CD14-positive monocyte (primary cell): ENCODE data around the gene ANKRD12. TPM values are rescaled to one million over a fixed set of nuclear protein-coding genes. Genes with fewer than 3 reads are reported as not detected.

Experiments used
- DNase-seq, 3 donors: peaks; one replicate each; pipeline ENCODE4 v3.0.0-alpha.2; 2011 to 2022
- H2AFZ ChIP-seq: 2 replicates; pipeline ENCODE4 v1.6.0; 2012; ENCODE audit warnings: mild to moderate bottlenecking, low read depth, low read length, inconsistent platforms; ENCODE audit not compliant: insufficient read depth, poor library complexity, severe bottlenecking
- H3K27ac ChIP-seq, 2 donors: 1 replicate in 1 of 2; 2 replicates in 1 of 2; pipeline ENCODE4 v1.5.1; 2012 to 2013; ENCODE audit warnings: low read length in 2 of 2, control low read depth in 1 of 2, inconsistent platforms in 1 of 2, low read depth in 1 of 2, mild to moderate bottlenecking in 1 of 2
- H3K27me3 ChIP-seq, 2 donors: one replicate each; pipeline versions ENCODE4 v1.6.0 to v1.6.1; 2011 to 2013; ENCODE audit warnings: low read length in 2 of 2; ENCODE audit not compliant: control insufficient read depth in 2 of 2, insufficient read depth in 2 of 2
- H3K36me3 ChIP-seq, 2 donors: replicated peaks in 1 of 2; 1 replicate in 1 of 2; 2 replicates in 1 of 2; pipeline versions ENCODE4 v1.5.1 to v1.6.1; 2012 to 2013; ENCODE audit warnings: low read length in 2 of 2, control low read depth in 1 of 2, inconsistent platforms in 1 of 2, mild to moderate bottlenecking in 1 of 2; ENCODE audit not compliant: insufficient read depth in 2 of 2, control insufficient read depth in 1 of 2
- H3K4me1 ChIP-seq, 2 donors: 1 replicate in 1 of 2; 2 replicates in 1 of 2; pipeline versions ENCODE4 v1.5.1 to v1.6.1; 2012 to 2013; ENCODE audit warnings: low read length in 2 of 2, control low read depth in 1 of 2, inconsistent platforms in 1 of 2, mild to moderate bottlenecking in 1 of 2, moderate library complexity in 1 of 2; ENCODE audit not compliant: insufficient read depth in 2 of 2, control insufficient read depth in 1 of 2
- H3K4me2 ChIP-seq: replicated peaks from 2 replicates; pipeline ENCODE3; 2012; ENCODE audit warnings: low read length, moderate library complexity, mild to moderate bottlenecking; ENCODE audit not compliant: poor library complexity, severe bottlenecking; ENCODE audit errors: extremely low read depth
- H3K4me3 ChIP-seq, 3 experiments: fragments of 200-600 bp in 1 of 3; sonication (generic) in 1 of 3; replicated peaks in 1 of 3; 1 replicate in 2 of 3; 2 replicates in 1 of 3; pipeline ENCODE4 v1.5.1; 2011 to 2013; ENCODE audit warnings: low read length in 3 of 3, mild to moderate bottlenecking in 3 of 3, control low read depth in 2 of 3, low read depth in 2 of 3, inconsistent platforms in 1 of 3, moderate library complexity in 1 of 3
- H3K79me2 ChIP-seq: 2 replicates; pipeline ENCODE4 v1.6.0; 2012; ENCODE audit warnings: mild to moderate bottlenecking, control low read depth, inconsistent platforms, low read length, moderate library complexity; ENCODE audit not compliant: insufficient read depth
- H3K9ac ChIP-seq: 2 replicates; pipeline ENCODE4 v1.6.0; 2017; ENCODE audit warnings: low read length, mild to moderate bottlenecking; ENCODE audit not compliant: insufficient read depth, poor library complexity, severe bottlenecking
- H3K9me3 ChIP-seq, 2 donors: replicated peaks in 1 of 2; 1 replicate in 1 of 2; 2 replicates in 1 of 2; pipeline versions ENCODE4 v1.5.1 to v1.6.1; 2012 to 2013; ENCODE audit warnings: low read length in 2 of 2, control low read depth in 1 of 2; ENCODE audit not compliant: control insufficient read depth in 1 of 2, insufficient read depth in 1 of 2
- H4K20me1 ChIP-seq: 2 replicates; pipeline ENCODE4 v1.6.0; 2012; ENCODE audit warnings: mild to moderate bottlenecking, low read length, control low read depth, moderate library complexity; ENCODE audit not compliant: insufficient read depth
- H3K27ac Mint-ChIP-seq, 7 donors: one replicate each; pipeline ENCODE4 v1.8.0; 2020; ENCODE audit warnings: mild to moderate bottlenecking in 7 of 7, mixed read lengths in 7 of 7, moderate library complexity in 6 of 7, inconsistent platforms in 2 of 7
- H3K27me3 Mint-ChIP-seq, 3 donors: one replicate each; pipeline ENCODE4 v1.8.0; 2021 to 2022; ENCODE audit warnings: low read depth in 3 of 3, mild to moderate bottlenecking in 3 of 3, mixed read lengths in 3 of 3, moderate library complexity in 3 of 3, inconsistent platforms in 1 of 3
- H3K36me3 Mint-ChIP-seq, 2 donors: one replicate each; pipeline ENCODE4 v1.8.0; 2020; ENCODE audit warnings: mixed read lengths in 2 of 2, inconsistent platforms in 1 of 2, mild to moderate bottlenecking in 1 of 2
- H3K4me1 Mint-ChIP-seq: one replicate; pipeline ENCODE4 v1.8.0; 2020; ENCODE audit warnings: mild to moderate bottlenecking, mixed read lengths
- H3K4me3 Mint-ChIP-seq, 2 donors: one replicate each; pipeline ENCODE4 v1.8.0; 2020; ENCODE audit warnings: mild to moderate bottlenecking in 2 of 2, mixed read lengths in 2 of 2, moderate library complexity in 1 of 2
- H3K9me3 Mint-ChIP-seq, 7 donors: one replicate each; pipeline ENCODE4 v1.8.0; 2020 to 2022; ENCODE audit warnings: mixed read lengths in 7 of 7, mild to moderate bottlenecking in 6 of 7, moderate library complexity in 6 of 7, inconsistent platforms in 2 of 7
- WGBS: methylation state at CpG from one replicate; pipeline ENCODE4 v1.1.5; 2013; ENCODE audit warnings: missing lambda C conversion rate; ENCODE audit not compliant: insufficient coverage; 5-methylcytosine and 5-hydroxymethylcytosine counted together
- intact Hi-C, 2 donors: fragments of 100-400 bp; cut with micrococcal nuclease; formaldehyde crosslinking; loops; one replicate each; pipeline versions ENCODE4 v1.15.0 to v1.15.1; 2023
- polyA plus RNA-seq, 3 donors: library from polyadenylated mRNA; depleted of rRNA in 1 of 3; unstranded in 2 of 3; stranded (reverse) in 1 of 3; fragments of 300-500 nt in 2 of 3; fragments of >200 nt in 1 of 3; fragmentation: Illumina TruSeq in 2 of 3; gene quantifications; 1 replicate in 2 of 3; 2 replicates in 1 of 3; pipeline ENCODE4 v1.2.3, GENCODE V29; 2012 to 2021
- TF ChIP-seq, protein P1 (sequence below): fragments of 200-600 bp; IDR thresholded peaks from one replicate; pipeline ENCODE4 v1.8.0; 2022; ENCODE audit warnings: antibody characterized with exemption, mild to moderate bottlenecking

Gene ANKRD12
- polyA plus RNA-seq, 3 donors: 9.3 to 15.5 (median 15.4) TPM

DNA sequence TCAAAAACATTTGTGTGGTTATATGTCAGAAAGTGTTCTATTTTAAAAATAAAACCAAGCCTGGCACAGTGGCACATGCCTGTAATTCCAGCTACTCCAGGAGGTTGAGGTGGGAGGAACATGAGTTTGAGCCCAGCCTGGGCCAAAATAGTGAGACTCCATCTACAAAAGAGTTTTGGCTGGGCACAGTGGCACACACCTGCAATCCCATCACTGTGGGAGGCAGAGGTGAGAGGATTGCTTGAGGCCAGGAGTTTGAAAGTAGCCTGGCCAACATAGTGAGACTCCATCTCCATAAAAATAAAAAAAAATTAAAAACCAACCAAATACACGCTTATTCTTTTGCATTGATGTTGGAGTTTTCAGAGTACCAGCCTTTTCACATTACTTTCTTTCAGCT is 9.6 kb downstream of the ANKRD12 start:
- WGBS: no CpG with 5 or more reads among the region's 1 CpG
- Histone ChIP-seq H3K9ac (no peak overlapping the region), H3K4me1 (peaks cover 43 to 88% of the 10 kb centered on the region in 2 donors), H4K20me1 (peaks cover 95% of the 10 kb centered on the region), H3K79me2 (peaks cover 95% of the 10 kb centered on the region), H3K27me3 (no peaks in the 10 kb centered on the region), H3K27ac (peak overlapping the region in 1 of 2 donors; percentile 81), H2AFZ (no peak overlapping the region), H3K36me3 (no peaks in the 10 kb centered on the region), H3K9me3 (no peaks in the 10 kb centered on the region), H3K4me2 (no peak overlapping the region), H3K4me3 (no peak overlapping the region)
- Mint-ChIP-seq H3K4me3 (no peak overlapping the region), H3K36me3 (peaks cover 0 to 2% of the 10 kb centered on the region in 2 donors), H3K4me1 (peaks cover 76% of the 10 kb centered on the region), H3K27me3 (no peaks in the 10 kb centered on the region), H3K27ac (peak overlapping the region in 6 of 7 donors; percentile 33 to 76 (median 62)), H3K9me3 (no peaks in the 10 kb centered on the region)
- TF ChIP-seq, protein P1, sequence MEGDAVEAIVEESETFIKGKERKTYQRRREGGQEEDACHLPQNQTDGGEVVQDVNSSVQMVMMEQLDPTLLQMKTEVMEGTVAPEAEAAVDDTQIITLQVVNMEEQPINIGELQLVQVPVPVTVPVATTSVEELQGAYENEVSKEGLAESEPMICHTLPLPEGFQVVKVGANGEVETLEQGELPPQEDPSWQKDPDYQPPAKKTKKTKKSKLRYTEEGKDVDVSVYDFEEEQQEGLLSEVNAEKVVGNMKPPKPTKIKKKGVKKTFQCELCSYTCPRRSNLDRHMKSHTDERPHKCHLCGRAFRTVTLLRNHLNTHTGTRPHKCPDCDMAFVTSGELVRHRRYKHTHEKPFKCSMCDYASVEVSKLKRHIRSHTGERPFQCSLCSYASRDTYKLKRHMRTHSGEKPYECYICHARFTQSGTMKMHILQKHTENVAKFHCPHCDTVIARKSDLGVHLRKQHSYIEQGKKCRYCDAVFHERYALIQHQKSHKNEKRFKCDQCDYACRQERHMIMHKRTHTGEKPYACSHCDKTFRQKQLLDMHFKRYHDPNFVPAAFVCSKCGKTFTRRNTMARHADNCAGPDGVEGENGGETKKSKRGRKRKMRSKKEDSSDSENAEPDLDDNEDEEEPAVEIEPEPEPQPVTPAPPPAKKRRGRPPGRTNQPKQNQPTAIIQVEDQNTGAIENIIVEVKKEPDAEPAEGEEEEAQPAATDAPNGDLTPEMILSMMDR: no peak
- intact Hi-C loops: no loop called here
- no peak for DNase-seq

DNA sequence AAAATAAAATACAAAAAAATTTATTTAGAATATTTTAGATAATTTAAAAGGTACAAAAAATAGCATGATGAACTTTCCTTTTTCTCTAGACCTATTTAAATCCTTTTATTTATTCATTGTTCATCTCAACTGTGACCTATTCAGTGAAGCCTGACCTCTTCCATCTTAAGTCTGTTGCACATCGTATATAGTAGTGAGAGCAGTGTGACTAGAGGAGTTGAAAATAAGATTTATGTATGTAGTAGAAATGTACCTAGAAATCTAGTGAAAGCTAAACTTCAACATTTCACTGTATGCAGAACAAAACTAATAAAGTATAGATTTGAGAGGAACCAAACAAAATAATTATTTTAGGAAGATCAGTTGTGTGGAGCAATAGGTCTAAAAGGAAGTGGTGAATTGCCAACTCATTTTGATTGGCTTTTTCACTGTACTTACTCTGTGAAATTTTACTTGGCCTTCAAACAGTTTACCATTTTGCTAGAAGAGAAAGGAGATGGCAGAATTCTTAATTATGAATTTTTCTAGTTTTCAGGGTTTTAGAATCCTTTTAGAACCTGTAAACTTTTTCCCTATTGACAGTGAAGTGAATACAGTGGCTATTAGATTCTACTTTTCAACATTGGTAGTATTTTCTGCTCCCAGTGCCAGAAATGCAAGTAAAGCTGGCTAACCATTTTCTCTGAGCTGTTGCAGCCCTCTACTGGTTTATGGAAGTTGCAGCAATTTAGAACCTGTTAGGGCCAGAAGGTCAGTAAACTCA is 11.0 kb downstream of the ANKRD12 start:
- TF ChIP-seq, protein P1: peak; percentile 80
- H3K9ac ChIP-seq: peak overlapping the region; percentile 1
- H3K4me1 Mint-ChIP-seq: peaks cover 76% of the 10 kb centered on the region

More for the DNA sequence above, 11.0 kb downstream of the ANKRD12 start:
- intact Hi-C loops: no loop called here
- no peaks in the 10 kb centered on the region for H3K9me3 Mint-ChIP-seq
- H3K27me3 Mint-ChIP-seq: no peaks in the 10 kb centered on the region
- Histone ChIP-seq H2AFZ (no peak overlapping the region), H3K36me3 (no peaks in the 10 kb centered on the region), H3K27ac (peak overlapping the region in 1 of 2 donors; percentile 81), H3K27me3 (no peaks in the 10 kb centered on the region), H3K4me2 (peak overlapping the region; percentile 62), H3K79me2 (peaks cover 95% of the 10 kb centered on the region), H3K9me3 (no peaks in the 10 kb centered on the region), H3K4me3 (peak overlapping the region in 2 of 3 experiments; percentile 14 to 53), H4K20me1 (peaks cover 95% of the 10 kb centered on the region), H3K4me1 (peaks cover 53 to 92% of the 10 kb centered on the region in 2 donors)
- peak overlapping the region in 1 of 2 donors; percentile 73 for H3K4me3 Mint-ChIP-seq
- no peaks in the 10 kb centered on the region for H3K36me3 Mint-ChIP-seq
- H3K27ac Mint-ChIP-seq: peak overlapping the region; percentile 83 to 95 (median 86)
- WGBS: no CpG with 5 or more reads among the region's 1 CpG
- DNase-seq: peak; percentile 44 to 72 (median 70)
